RKO (cell line): Measurements from ENCODE around the gene CFHR1.

Experiments used
- DNase-seq: peaks from one replicate; pipeline ENCODE4 v3.0.0-alpha.2; 2016; ENCODE audit warnings: low spot score

Gene CFHR1

GRCh38 chr1:196877964-196878363 lies 58.4 kb downstream of the CFHR1 start:
- DNase-seq = no peak
